Gastroesophageal sphincter (tissue), 4 donors: Measurements from ENCODE around the gene COL12A1. TPM values are rescaled to one million over a fixed set of nuclear protein-coding genes. Genes with fewer than 3 reads are reported as not detected.

ENCODE experiments used
- ATAC-seq: fragments of 150-250 bp; one replicate; pipeline ENCODE4 v1.9.1; 2016; ENCODE audit warnings: mild to moderate bottlenecking, moderate library complexity
- H3K27ac ChIP-seq, 4 donors: fragments of 200-600 bp; sonication (generic) in 3 of 4; 1 replicate in 3 of 4; 2 replicates in 1 of 4; pipeline ENCODE4 v1.5.1; 2016 to 2019
- H3K27me3 ChIP-seq: fragments of 200-600 bp; sonication (generic); one replicate; pipeline ENCODE4 v1.5.1; 2019
- H3K36me3 ChIP-seq, 2 donors: fragments of 200-600 bp; sonication (generic); one replicate each; pipeline ENCODE4 v1.5.1; 2019; ENCODE audit warnings: control low read depth in 1 of 2
- H3K4me1 ChIP-seq, 3 donors: fragments of 200-600 bp; sonication (generic); 1 replicate in 2 of 3; 2 replicates in 1 of 3; pipeline ENCODE4 v1.5.1; 2016 to 2019; ENCODE audit warnings: control low read depth in 2 of 3
- H3K4me3 ChIP-seq, 2 donors: fragments of 200-600 bp; sonication (generic); one replicate each; pipeline ENCODE4 v1.5.1; 2019; ENCODE audit warnings: mild to moderate bottlenecking in 1 of 2, moderate library complexity in 1 of 2
- H3K9me3 ChIP-seq, 3 donors: fragments of 200-600 bp; sonication (generic); one replicate each; pipeline ENCODE4 v1.5.1; 2017 to 2019; ENCODE audit warnings: control low read depth in 2 of 3
- CTCF ChIP-seq, 4 experiments: fragments of 200-600 bp in 2 of 4; fragments of 450-650 bp in 2 of 4; sonication (generic) in 1 of 4; IDR thresholded peaks; one replicate each; pipeline ENCODE4 v1.5.1; 2017 to 2019; ENCODE audit warnings: antibody characterized with exemption in 4 of 4, mild to moderate bottlenecking in 2 of 4, moderate library complexity in 2 of 4
- EP300 ChIP-seq: sonication (generic); formaldehyde crosslinking; IDR thresholded peaks from one replicate; pipeline ENCODE4 v1.6.1; 2017; ENCODE audit warnings: antibody characterized with exemption, mild to moderate bottlenecking
- POLR2A ChIP-seq, 2 donors: fragments of 450-650 bp; IDR thresholded peaks; one replicate each; pipeline ENCODE4 v1.6.1; 2017; ENCODE audit warnings: antibody characterized with exemption in 2 of 2, mild to moderate bottlenecking in 2 of 2, moderate library complexity in 1 of 2
- POLR2AphosphoS5 ChIP-seq: sonication (generic); formaldehyde crosslinking; IDR thresholded peaks from one replicate; pipeline ENCODE4 v1.6.1; 2017; ENCODE audit warnings: antibody characterized with exemption
- WGBS, 2 donors: methylation state at CpG; one replicate each; pipeline ENCODE4 v1.1.5; 2018; ENCODE audit warnings: low coverage in 1 of 2; 5-methylcytosine and 5-hydroxymethylcytosine counted together
- total RNA-seq, 4 donors: library from RNA; depleted of rRNA; stranded (reverse); fragments of >200 nt; gene quantifications; one replicate each; pipeline ENCODE4 v1.1.0, GENCODE V29; 2016

COL12A1 gene
- total RNA-seq, 4 donors from 2014 or later = 101 to 560 (median 237) TPM

- no peak for ATAC-seq
- H3K36me3 ChIP-seq = peaks cover 0 to 27% of the 10 kb centered on the region in 2 donors
- peak overlapping the region in 3 of 4 donors; percentile 0 to 32 (median 26) for H3K27ac ChIP-seq
- H3K9me3 ChIP-seq = no peaks in the 10 kb centered on the region
- peaks cover 11 to 59% (median 13%) of the 10 kb centered on the region in 3 donors for H3K4me1 ChIP-seq
- no peak overlapping the region for H3K4me3 ChIP-seq
- WGBS, 2 donors = 18 to 51% methylated on average over 1 to 2 of the region's 2 CpGs
- H3K27me3 ChIP-seq = no peaks in the 10 kb centered on the region
- no peak for TF ChIP-seq EP300
- TF ChIP-seq POLR2A (IDR thresholded peaks at IDR 0.05) = no peak
- no peak for TF ChIP-seq POLR2AphosphoS5
- TF ChIP-seq CTCF (IDR thresholded peaks at IDR 0.05) = no peak
Measured at GRCh38 chr6:75171567-75171966, 34.3 kb downstream of the COL12A1 start.

GRCh38 chr6:75170691-75171560, 34.9 kb downstream of the COL12A1 start:
- TF ChIP-seq POLR2AphosphoS5 = no peak
- no peak for TF ChIP-seq EP300
- TF ChIP-seq POLR2A (IDR thresholded peaks at IDR 0.05) = no peak
- TF ChIP-seq CTCF (IDR thresholded peaks at IDR 0.05) = no peak
- Histone ChIP-seq H3K27me3 (no peaks in the 10 kb centered on the region), H3K9me3 (no peaks in the 10 kb centered on the region), H3K36me3 (peaks cover 0 to 21% of the 10 kb centered on the region in 2 donors), H3K27ac (peak overlapping the region in 3 of 4 donors; percentile 0 to 32 (median 26)), H3K4me3 (no peak overlapping the region), H3K4me1 (peaks cover 11 to 61% (median 13%) of the 10 kb centered on the region in 3 donors)
- no peak for ATAC-seq
- 46 to 58% methylated on average over 2 of the region's 2 CpGs for WGBS, 2 donors

GRCh38 chr6:75169689-75170586, 35.9 kb downstream of the COL12A1 start:
- H3K4me3 ChIP-seq = no peak overlapping the region
- no peak overlapping the region for H3K27ac ChIP-seq
- WGBS, 2 donors = 43 to 64% methylated on average over 2 of the region's 2 CpGs
- no peak for ATAC-seq
- H3K4me1 ChIP-seq = peaks cover 11 to 61% (median 13%) of the 10 kb centered on the region in 3 donors
- no peaks in the 10 kb centered on the region for H3K9me3 ChIP-seq
- H3K36me3 ChIP-seq = peaks cover 0 to 11% of the 10 kb centered on the region in 2 donors
- H3K27me3 ChIP-seq = no peaks in the 10 kb centered on the region
- TF ChIP-seq POLR2A (IDR thresholded peaks at IDR 0.05) = no peak
- TF ChIP-seq CTCF (IDR thresholded peaks at IDR 0.05) = no peak
- TF ChIP-seq EP300 = no peak
- no peak for TF ChIP-seq POLR2AphosphoS5

GRCh38 chr6:75167851-75168250, 38.0 kb downstream of the COL12A1 start:
- no peak for ATAC-seq
- Histone ChIP-seq H3K27me3 (no peaks in the 10 kb centered on the region), H3K4me1 (peaks cover 11 to 59% (median 13%) of the 10 kb centered on the region in 3 donors), H3K9me3 (no peaks in the 10 kb centered on the region), H3K36me3 (peaks cover 0 to 17% of the 10 kb centered on the region in 2 donors), H3K27ac (peak overlapping the region in 2 of 4 donors; percentile 24 to 28), H3K4me3 (no peak overlapping the region)
- 65 to 86% methylated on average over 1 to 2 of the region's 2 CpGs for WGBS, 2 donors
- TF ChIP-seq EP300 (no peak), CTCF (IDR thresholded peaks at IDR 0.05) (no peak), POLR2A (IDR thresholded peaks at IDR 0.05) (no peak), POLR2AphosphoS5 (no peak)
